GM19099 (cell line): ENCODE data around the gene CFAP99.

Experiments used
- POLR2A ChIP-seq: IDR thresholded peaks from 3 replicates; pipeline ENCODE4 v1.6.1; 2011; ENCODE audit warnings: low read depth; ENCODE audit not compliant: insufficient read length; ENCODE audit errors: extremely low read depth

Gene CFAP99

GRCh38 chr4:2418650-2419571, at the start of gene CFAP99:
Gene CFAP99 (plus strand): TSS chr4:2418955.
- TF ChIP-seq POLR2A = no peak

GRCh38 chr4:2370597-2371320, 48.0 kb upstream of the CFAP99 start:
- no peak for TF ChIP-seq POLR2A

- TF ChIP-seq POLR2A = no peak
Measured at GRCh38 chr4:2371765-2372487, 46.8 kb upstream of the CFAP99 start.

- TF ChIP-seq POLR2A = no peak
Measured at GRCh38 chr4:2372488-2373030, 46.2 kb upstream of the CFAP99 start.

- TF ChIP-seq POLR2A = no peak
Measured at GRCh38 chr4:2373532-2373931, 45.2 kb upstream of the CFAP99 start.

GRCh38 chr4:2375427-2375826, 43.3 kb upstream of the CFAP99 start:
- no peak for TF ChIP-seq POLR2A

GRCh38 chr4:2377241-2377640, 41.5 kb upstream of the CFAP99 start:
- TF ChIP-seq POLR2A = no peak

GRCh38 chr4:2378401-2378800, 40.4 kb upstream of the CFAP99 start:
- no peak for TF ChIP-seq POLR2A

- no peak for TF ChIP-seq POLR2A
Measured at GRCh38 chr4:2378898-2379297, 39.9 kb upstream of the CFAP99 start.

- no peak for TF ChIP-seq POLR2A
Measured at GRCh38 chr4:2383760-2384159, 35.0 kb upstream of the CFAP99 start.

GRCh38 chr4:2384245-2384644, 34.5 kb upstream of the CFAP99 start:
- no peak for TF ChIP-seq POLR2A

- TF ChIP-seq POLR2A = no peak
Measured at GRCh38 chr4:2385516-2385915, 33.2 kb upstream of the CFAP99 start.

GRCh38 chr4:2386717-2387116, 32.0 kb upstream of the CFAP99 start:
- TF ChIP-seq POLR2A = no peak

- no peak for TF ChIP-seq POLR2A
Measured at GRCh38 chr4:2387218-2387617, 31.5 kb upstream of the CFAP99 start.

- TF ChIP-seq POLR2A = no peak
Measured at GRCh38 chr4:2387829-2388228, 30.9 kb upstream of the CFAP99 start.
